Aorta (tissue), 5 donors: Measurements from ENCODE around the gene FOXJ3. TPM values are rescaled to one million over a fixed set of nuclear protein-coding genes. Genes with fewer than 3 reads are reported as not detected.
"Not testable (repeated sequence)": the region's sequence is repeated elsewhere in the genome, so short reads cannot be mapped to it uniquely, and the experiment has no call there.

Source experiments
- ATAC-seq: fragments of 200-7000 bp; cut with Tn5 transposase; one replicate; pipeline ENCODE4 v1.9.1; 2022; ENCODE audit warnings: moderate library complexity; ENCODE audit not compliant: low FRiP score
- DNase-seq, 2 donors: peaks; one replicate each; pipeline ENCODE4 v3.0.0-alpha.2; 2020
- H3K27ac ChIP-seq, 2 donors: one replicate each; pipeline ENCODE4 v1.5.1; 2013; ENCODE audit warnings: low read length in 2 of 2, mild to moderate bottlenecking in 2 of 2, moderate library complexity in 2 of 2, control low read depth in 1 of 2, inconsistent platforms in 1 of 2, low read depth in 1 of 2
- H3K27me3 ChIP-seq, 2 donors: one replicate each; pipeline ENCODE4 v1.6.1; 2013; ENCODE audit warnings: control low read depth in 1 of 2, low read length in 1 of 2, mild to moderate bottlenecking in 1 of 2, moderate library complexity in 1 of 2; ENCODE audit not compliant: insufficient read depth in 2 of 2, control insufficient read depth in 1 of 2
- H3K36me3 ChIP-seq, 2 donors: one replicate each; pipeline ENCODE4 v1.6.1; 2013; ENCODE audit warnings: control low read depth in 1 of 2, low read length in 1 of 2, mild to moderate bottlenecking in 1 of 2; ENCODE audit not compliant: insufficient read depth in 2 of 2, control insufficient read depth in 1 of 2
- H3K4me1 ChIP-seq, 2 donors: one replicate each; pipeline ENCODE4 v1.6.1; 2013; ENCODE audit warnings: low read length in 2 of 2, control low read depth in 1 of 2, mild to moderate bottlenecking in 1 of 2, moderate library complexity in 1 of 2; ENCODE audit not compliant: insufficient read depth in 2 of 2, control insufficient read depth in 1 of 2
- H3K4me3 ChIP-seq, 2 donors: one replicate each; pipeline ENCODE4 v1.5.1; 2013; ENCODE audit warnings: low read length in 2 of 2, control low read depth in 1 of 2, mild to moderate bottlenecking in 1 of 2
- H3K9me3 ChIP-seq: one replicate; pipeline ENCODE4 v1.6.1; 2013; ENCODE audit warnings: mild to moderate bottlenecking, low read length; ENCODE audit not compliant: control insufficient read depth
- whole genome bisulfite sequencing, 2 donors: extraction: QIAGEN DNeasy Blood & Tissue Kit; methylation state at CpG; one replicate each; pipeline ENCODE4 v1.1.7; 2013; 5-methylcytosine and 5-hydroxymethylcytosine counted together
- intact Hi-C, 2 donors: fragments of 100-400 bp; cut with DNase I; formaldehyde crosslinking; loops; one replicate each; pipeline versions ENCODE4 v1.14.2 to v1.15.0; 2022
- polyA plus RNA-seq, 2 donors: library from polyadenylated mRNA; stranded (reverse); fragments of 200-250 nt; gene quantifications; one replicate each; pipeline ENCODE4 v1.2.3, GENCODE V29; 2013
- total RNA-seq, 2 donors: library from RNA; stranded (reverse); fragmentation: NEBNext Ultra II Directional; extraction: Animal tissue kit (Norgen Biotek cat#: 25700); gene quantifications; one replicate each; pipeline ENCODE4 v1.2.1, GENCODE V29; 2021
- donor health status: healthy with polysubstance abuse.
- donor health status: Bipolar disorder and iron deficiency.
- donor health status: DM: no; HTN: no; CAD: no.
- donor health status: DM: no; HTN: no; CAD: no.
- donor health status: DM: yes; HTN: yes; CAD: no.

Gene FOXJ3
- total and polyA plus RNA-seq, 4 donors, result 9.6 to 64.2 (median 30.7) TPM

DNA sequence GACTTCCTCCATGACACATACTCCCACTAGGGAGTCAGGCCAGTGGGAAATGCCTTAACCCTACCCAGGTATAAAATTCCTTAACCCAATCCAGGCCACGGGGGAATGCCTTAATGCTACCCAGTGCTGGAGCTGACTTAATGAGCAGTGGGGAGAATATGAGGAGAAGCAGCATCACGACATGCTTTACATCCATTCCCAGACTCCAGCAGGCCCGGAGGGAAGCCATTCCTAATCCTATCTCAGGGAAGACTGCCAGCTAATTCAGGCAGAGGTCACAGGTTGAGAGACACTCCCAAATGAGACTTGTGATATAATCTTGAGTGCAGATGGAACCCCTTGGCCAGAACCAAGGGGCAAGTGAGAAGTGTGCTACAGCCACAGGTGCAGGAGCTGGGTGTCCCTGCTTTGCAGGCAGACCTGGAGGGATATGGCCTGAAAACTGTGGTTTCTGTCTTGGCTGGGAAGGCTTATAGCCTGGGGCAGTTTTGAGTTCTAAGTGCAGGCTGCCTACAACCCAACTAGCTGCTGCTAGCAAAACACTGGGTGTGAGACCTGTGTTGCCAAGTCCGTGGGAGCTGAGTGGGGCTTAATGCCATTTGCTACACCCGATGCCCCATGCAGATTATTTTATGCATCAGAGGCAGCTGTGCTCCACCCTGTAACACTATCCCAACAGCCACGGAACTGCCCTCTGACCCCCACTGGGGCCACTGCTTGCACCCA lies 125.3 kb downstream of the FOXJ3 start:
- Histone ChIP-seq H3K4me3 (no peak overlapping the region), H3K4me1 (peaks cover 2 to 4% of the 10 kb centered on the region in 2 donors), H3K27me3 (no peaks in the 10 kb centered on the region), H3K36me3 (no peaks in the 10 kb centered on the region), H3K27ac (no peak overlapping the region), H3K9me3 (no peaks in the 10 kb centered on the region)
- intact Hi-C loops, result no loop called here
- no peak for ATAC-seq
- no peak for DNase-seq
- WGBS, 2 donors, result 70 to 75% methylated on average over 6 of the region's 6 CpGs

DNA sequence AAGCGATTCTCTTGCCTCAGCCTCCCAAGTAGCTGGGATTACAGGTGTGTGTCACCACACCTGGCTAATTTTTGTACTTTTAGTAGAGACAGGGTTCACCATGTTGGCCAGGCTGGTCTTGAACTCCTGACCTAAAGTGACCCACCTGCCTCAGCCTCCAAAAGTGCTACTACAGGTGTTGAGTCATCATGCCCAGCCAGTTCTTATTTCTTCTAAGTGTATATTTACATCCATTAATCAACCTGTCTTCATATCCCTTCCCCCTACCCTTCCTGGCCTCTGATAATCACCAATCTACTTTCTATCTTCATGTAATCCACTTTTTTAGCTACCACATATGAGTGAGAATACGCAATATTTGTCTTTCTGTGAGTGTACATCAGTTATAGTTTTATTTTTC lies 128.1 kb downstream of the FOXJ3 start:
- H3K9me3 ChIP-seq, H3K36me3 ChIP-seq, H3K27ac ChIP-seq, DNase-seq, H3K4me3 ChIP-seq, ATAC-seq, H3K27me3 ChIP-seq, H3K4me1 ChIP-seq, intact Hi-C loops: not testable (repeated sequence)
- 98% methylated on average over 2 of the region's 2 CpGs for WGBS, 2 donors

- DNase-seq, result no peak
- WGBS, 2 donors, result 87 to 91% methylated on average over 3 of the region's 3 CpGs
- H3K36me3 ChIP-seq, result peaks cover 0 to 2% of the 10 kb centered on the region in 2 donors
- H3K27me3 ChIP-seq, result no peaks in the 10 kb centered on the region
- no peaks in the 10 kb centered on the region for H3K9me3 ChIP-seq
- no peak overlapping the region for H3K27ac ChIP-seq
- intact Hi-C loops, result no loop called here
- H3K4me1 ChIP-seq, result peaks cover 0 to 2% of the 10 kb centered on the region in 2 donors
- ATAC-seq, result no peak
- H3K4me3 ChIP-seq, result no peak overlapping the region
Observed at GRCh38 chr1:42206164-42206563, 128.9 kb downstream of the FOXJ3 start.

GRCh38 chr1:42201986-42202385 lies 133.0 kb downstream of the FOXJ3 start:
- H3K9me3 ChIP-seq, result no peaks in the 10 kb centered on the region

GRCh38 chr1:42198251-42198650 lies 136.8 kb downstream of the FOXJ3 start:
- WGBS, 2 donors, result 89 to 91% methylated on average over 5 of the region's 5 CpGs
- ATAC-seq (no peak), DNase-seq (no peak)
- H3K9me3 ChIP-seq, result no peaks in the 10 kb centered on the region
- intact Hi-C loops, result loop anchor here in 1 of 2 donors (5.0 kb wide), 1 partner anchor 1099 kb away; no protein-coding TSS in a partner anchor
- no peaks in the 10 kb centered on the region for H3K27me3 ChIP-seq
- H3K4me3 ChIP-seq, result no peak overlapping the region
- peaks cover 6 to 9% of the 10 kb centered on the region in 2 donors for H3K36me3 ChIP-seq
- H3K4me1 ChIP-seq, result no peaks in the 10 kb centered on the region
- H3K27ac ChIP-seq, result no peak overlapping the region

More at GRCh38 chr1:42201986-42202385, 133.0 kb downstream of the FOXJ3 start:
- no peak for DNase-seq
- no peak overlapping the region for H3K4me3 ChIP-seq
- H3K4me1 ChIP-seq, result no peaks in the 10 kb centered on the region
- no peak overlapping the region for H3K27ac ChIP-seq
- ATAC-seq, result no peak
- no peaks in the 10 kb centered on the region for H3K27me3 ChIP-seq
- intact Hi-C loops, result no loop called here
- H3K36me3 ChIP-seq, result peaks cover 2 to 8% of the 10 kb centered on the region in 2 donors

- H3K4me1 ChIP-seq, result no peaks in the 10 kb centered on the region
- H3K4me3 ChIP-seq, result no peak overlapping the region
- DNase-seq (no peak), ATAC-seq (no peak)
- peaks cover 7 to 9% of the 10 kb centered on the region in 2 donors for H3K36me3 ChIP-seq
- H3K9me3 ChIP-seq, result no peaks in the 10 kb centered on the region
- H3K27me3 ChIP-seq, result no peaks in the 10 kb centered on the region
- intact Hi-C loops, result loop anchor here in 1 of 2 donors (5.0 kb wide), 1 partner anchor 1101 kb away; no protein-coding TSS in a partner anchor
- no peak overlapping the region for H3K27ac ChIP-seq
- WGBS, 2 donors, result 92 to 95% methylated on average over 3 of the region's 3 CpGs
Observed at GRCh38 chr1:42195841-42196240, 139.2 kb downstream of the FOXJ3 start.

DNA sequence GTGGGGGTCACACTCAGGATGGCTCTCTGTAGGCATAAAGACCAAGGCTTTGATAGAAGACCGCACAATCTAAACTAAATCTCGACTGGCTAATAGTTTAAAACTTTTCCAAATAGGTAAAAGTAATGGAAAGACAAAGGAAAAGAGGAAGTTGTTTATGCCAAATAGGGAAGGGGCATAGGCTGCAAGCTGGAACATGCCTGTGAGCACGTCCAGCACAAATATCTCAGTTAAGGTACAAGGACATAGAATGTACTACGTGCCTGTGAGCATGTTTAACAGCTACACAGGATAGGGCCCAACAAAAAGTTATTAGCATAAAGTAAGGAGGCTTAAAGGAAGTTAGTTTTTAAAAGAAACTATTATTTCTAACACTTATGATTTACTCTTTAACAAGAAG lies 142.9 kb downstream of the FOXJ3 start:
- 84 to 89% methylated on average over 4 of the region's 4 CpGs for WGBS, 2 donors
- Histone ChIP-seq H3K4me3 (no peak overlapping the region), H3K27ac (no peak overlapping the region), H3K27me3 (no peaks in the 10 kb centered on the region), H3K4me1 (no peaks in the 10 kb centered on the region), H3K9me3 (no peaks in the 10 kb centered on the region), H3K36me3 (peaks cover 2 to 7% of the 10 kb centered on the region in 2 donors)
- intact Hi-C loops, result no loop called here
- no peak for ATAC-seq
- DNase-seq, result no peak

- H3K27me3 ChIP-seq, result no peaks in the 10 kb centered on the region
- intact Hi-C loops, result no loop called here
- H3K4me3 ChIP-seq, result no peak overlapping the region
- ATAC-seq (no peak), DNase-seq (no peak)
- no peaks in the 10 kb centered on the region for H3K4me1 ChIP-seq
- peaks cover 0 to 7% of the 10 kb centered on the region in 2 donors for H3K36me3 ChIP-seq
- H3K27ac ChIP-seq, result no peak overlapping the region
- H3K9me3 ChIP-seq, result no peaks in the 10 kb centered on the region
- 91 to 92% methylated on average over 8 of the region's 8 CpGs for WGBS, 2 donors
Observed at GRCh38 chr1:42191319-42191718, 143.7 kb downstream of the FOXJ3 start.
